OCI-LY1 (cell line): ENCODE data around the gene SH3RF1.

ENCODE experiments used
- CTCF ChIP-seq: fragments of 200-600 bp; sonication (generic), shearing (Covaris generic); IDR thresholded peaks from 2 replicates; pipeline ENCODE4 v1.5.1; 2017; ENCODE audit warnings: mild to moderate bottlenecking, antibody characterized with exemption, low read length, moderate library complexity, mixed read lengths
- EZH2 ChIP-seq: fragments of 200-600 bp; sonication (generic), shearing (Covaris generic); IDR thresholded peaks from 2 replicates; pipeline ENCODE4 v1.8.0; 2017; ENCODE audit warnings: borderline replicate concordance, mixed run types, mild to moderate bottlenecking, antibody characterized with exemption, low read length, moderate library complexity, mixed read lengths

GRCh38 chr4:169137558-169137920, 133.2 kb downstream of the SH3RF1 start:
- no peak for TF ChIP-seq CTCF
- TF ChIP-seq EZH2, result no peak
